ENCODE results near the gene STX4.

STX4 gene

DNA sequence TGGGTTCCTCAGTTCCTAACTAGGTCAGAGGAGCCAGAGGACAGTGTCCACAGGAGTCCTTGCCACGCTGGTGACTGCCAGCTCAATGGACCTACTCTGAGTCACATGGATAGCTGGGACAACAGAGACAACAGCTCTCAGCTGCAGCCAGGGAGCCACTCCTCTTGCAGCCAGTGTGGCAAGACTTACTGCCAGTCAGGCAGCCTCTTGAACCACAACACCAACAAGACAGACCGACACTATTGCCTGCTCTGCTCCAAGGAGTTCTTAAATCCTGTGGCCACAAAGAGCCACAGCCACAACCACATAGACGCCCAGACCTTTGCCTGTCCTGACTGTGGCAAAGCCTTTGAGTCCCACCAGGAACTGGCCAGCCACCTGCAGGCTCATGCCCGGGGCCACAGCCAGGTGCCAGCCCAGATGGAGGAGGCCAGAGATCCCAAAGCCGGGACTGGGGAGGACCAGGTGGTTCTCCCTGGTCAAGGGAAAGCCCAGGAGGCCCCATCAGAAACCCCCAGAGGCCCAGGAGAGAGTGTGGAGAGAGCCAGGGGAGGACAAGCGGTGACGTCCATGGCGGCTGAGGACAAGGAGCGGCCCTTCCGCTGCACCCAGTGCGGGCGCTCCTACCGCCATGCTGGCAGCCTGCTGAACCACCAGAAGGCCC lies 47.5 kb downstream of the STX4 start:
- TF ChIP-seq CTCF (IDR thresholded peaks at IDR 0.05; ENCODE audit: insufficient read depth, low read depth, low read length, missing control alignments): no peak
- H3K4me3 ChIP-seq (ENCODE audit: low read depth, low read length): no peak overlapping the region
- no peak for DNase-seq (ENCODE audit: low read depth)

DNA sequence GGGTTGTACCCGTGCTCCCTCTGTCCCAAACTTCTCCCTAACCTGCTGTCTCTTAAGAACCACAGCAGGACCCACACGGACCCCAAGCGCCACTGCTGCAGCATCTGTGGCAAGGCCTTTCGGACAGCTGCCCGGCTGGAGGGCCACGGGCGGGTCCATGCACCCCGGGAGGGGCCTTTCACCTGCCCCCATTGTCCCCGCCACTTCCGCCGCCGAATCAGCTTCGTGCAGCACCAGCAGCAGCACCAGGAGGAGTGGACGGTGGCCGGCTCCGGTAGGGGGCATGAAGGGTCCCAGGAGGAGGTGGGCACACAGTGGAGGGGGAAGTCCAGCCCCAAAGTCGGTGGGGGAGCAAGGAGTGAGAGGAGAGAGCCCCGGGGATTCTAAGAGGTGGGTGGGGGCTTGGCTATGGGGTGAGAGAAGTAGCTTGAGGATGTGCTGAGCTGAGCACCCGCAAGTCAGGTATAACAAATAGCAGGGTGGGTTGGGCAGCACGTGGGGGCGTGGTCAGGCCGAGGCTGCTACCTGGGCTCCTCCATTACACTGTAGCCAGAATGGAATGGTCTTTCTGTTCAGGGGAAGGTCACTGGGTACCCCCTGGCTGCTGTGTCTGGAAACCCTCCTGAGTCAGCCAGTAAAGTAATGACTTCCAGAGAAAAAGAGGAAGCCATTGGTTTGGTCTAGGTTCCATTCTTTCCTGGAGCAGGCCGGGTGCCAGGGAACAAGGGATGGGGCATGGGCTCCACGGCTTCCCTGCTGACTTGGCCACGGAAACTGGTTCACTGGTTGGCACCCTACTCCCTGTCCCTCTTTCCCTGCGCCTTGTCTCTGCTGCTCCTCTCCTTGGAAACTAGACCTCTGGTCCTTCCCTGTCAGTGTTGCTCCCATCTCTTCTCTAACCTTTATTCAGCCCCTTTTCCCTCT lies 48.3 kb downstream of the STX4 start:
- DNase-seq (ENCODE audit: low read depth): no peak
- no peak for TF ChIP-seq CTCF (IDR thresholded peaks at IDR 0.05; ENCODE audit: insufficient read depth, low read depth, low read length, missing control alignments)
- no peak overlapping the region for H3K4me3 ChIP-seq (ENCODE audit: low read depth, low read length)

- no peak overlapping the region for H3K4me3 ChIP-seq (ENCODE audit: low read depth, low read length)
- DNase-seq (ENCODE audit: low read depth): no peak
- no peak for TF ChIP-seq CTCF (IDR thresholded peaks at IDR 0.05; ENCODE audit: insufficient read depth, low read depth, low read length, missing control alignments)
These were observed 49.1 kb downstream of the STX4 start for GRCh38 chr16:31082368-31083045.

DNA sequence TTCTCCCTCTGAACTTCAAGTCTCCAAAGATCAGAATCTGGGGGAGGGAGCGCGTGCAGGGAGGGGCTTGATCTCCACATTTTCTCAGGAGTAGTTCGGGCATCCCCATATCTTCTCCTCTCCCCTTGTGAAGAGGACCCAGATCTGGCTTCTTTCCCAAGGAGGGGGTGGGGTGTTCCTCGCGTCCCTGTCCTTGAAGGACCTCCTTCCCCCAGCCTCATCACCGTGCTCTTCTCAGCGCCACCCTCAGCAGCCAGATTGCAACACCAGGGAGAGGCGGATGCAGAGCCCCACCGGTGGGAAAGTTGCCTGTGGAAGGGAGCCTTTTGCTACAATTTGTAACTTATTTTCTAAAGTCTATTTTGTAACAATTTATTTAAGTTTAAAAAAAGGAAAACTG lies 49.7 kb downstream of the STX4 start:
- no peak for DNase-seq (ENCODE audit: low read depth)
- H3K4me3 ChIP-seq (ENCODE audit: low read depth, low read length): no peak overlapping the region

GRCh38 chr16:31083556-31083955 lies 50.2 kb downstream of the STX4 start:
- no peak overlapping the region for H3K4me3 ChIP-seq (ENCODE audit: low read depth, low read length)
- TF ChIP-seq CTCF (IDR thresholded peaks at IDR 0.05; ENCODE audit: insufficient read depth, low read depth, low read length, missing control alignments): no peak
- DNase-seq (ENCODE audit: low read depth): no peak

More for the DNA sequence above, 49.7 kb downstream of the STX4 start:
- TF ChIP-seq CTCF (IDR thresholded peaks at IDR 0.05; ENCODE audit: insufficient read depth, low read depth, low read length, missing control alignments): no peak

DNA sequence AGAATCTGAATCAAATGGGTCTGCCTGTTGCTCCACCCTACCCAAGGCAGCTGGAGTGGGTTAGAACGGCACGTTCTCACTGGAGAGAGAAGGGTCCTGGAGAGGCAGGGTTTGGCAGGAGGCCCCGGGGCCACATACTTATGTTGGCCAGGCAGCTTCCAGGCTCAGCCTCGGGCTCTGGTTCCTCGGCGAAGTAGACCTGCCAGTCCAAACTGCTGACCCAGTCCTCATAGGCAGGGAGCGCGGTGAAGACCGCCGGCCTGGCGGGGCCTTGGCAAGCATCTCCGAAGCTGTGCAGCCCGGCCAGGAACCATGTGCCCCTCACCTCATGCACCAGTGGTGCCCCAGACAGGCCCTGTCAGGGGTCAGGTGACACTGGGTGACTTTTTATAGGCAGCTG lies 50.6 kb downstream of the STX4 start:
- no peak for TF ChIP-seq CTCF (IDR thresholded peaks at IDR 0.05; ENCODE audit: insufficient read depth, low read depth, low read length, missing control alignments)
- no peak overlapping the region for H3K4me3 ChIP-seq (ENCODE audit: low read depth, low read length)
- no peak for DNase-seq (ENCODE audit: low read depth)

All from GM12865 (cell line).